GM18517 (cell line): ENCODE results near the gene TPP2.

ENCODE experiments used
- ATAC-seq: cut with Tn5 transposase; IDR thresholded peaks from one replicate; pipeline ENCODE4 v1.9.1; 2021; ENCODE audit warnings: mild to moderate bottlenecking, moderate library complexity; ENCODE audit not compliant: unreplicated experiment

The TPP2 gene

DNA sequence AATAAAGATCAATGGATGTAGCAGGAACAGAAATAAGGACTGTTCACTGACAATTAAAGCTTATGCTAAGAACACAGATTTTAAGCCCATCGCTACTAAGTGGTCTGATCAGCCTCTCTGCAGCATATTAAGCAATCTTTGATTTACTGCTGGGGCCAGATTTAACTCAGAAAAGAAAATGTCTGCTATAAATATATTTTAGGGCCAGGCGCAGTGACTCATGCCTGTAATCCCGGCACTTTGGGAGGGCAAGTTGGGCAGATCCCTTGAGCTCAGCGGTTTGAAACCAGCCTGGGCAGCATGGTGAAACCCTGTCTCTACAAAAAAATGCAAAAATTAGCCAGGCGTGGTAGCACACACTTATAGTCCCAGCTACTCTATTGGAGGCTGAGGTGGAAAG, 55.1 kb downstream of the TPP2 start:
- no peak for ATAC-seq

DNA sequence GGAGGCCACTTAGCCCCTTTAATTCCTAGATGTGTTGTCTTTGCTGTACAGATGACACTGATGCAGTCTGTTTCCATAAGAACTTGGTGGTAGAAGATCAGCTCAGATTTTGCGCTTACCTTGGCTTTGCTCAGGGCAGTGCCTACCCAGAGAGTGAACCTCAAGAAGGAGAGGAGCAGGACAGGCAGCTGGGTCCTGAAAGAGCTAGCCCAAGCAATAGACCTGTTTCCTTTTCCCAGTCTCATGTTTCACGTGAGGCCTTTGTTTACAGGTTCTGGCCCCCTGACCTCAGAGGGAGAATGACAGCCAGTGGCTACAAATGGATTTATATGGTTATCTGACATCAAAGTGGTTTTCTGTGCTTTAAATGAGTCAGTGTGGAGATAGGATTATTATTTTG, 58.0 kb downstream of the TPP2 start:
- no peak for ATAC-seq

DNA sequence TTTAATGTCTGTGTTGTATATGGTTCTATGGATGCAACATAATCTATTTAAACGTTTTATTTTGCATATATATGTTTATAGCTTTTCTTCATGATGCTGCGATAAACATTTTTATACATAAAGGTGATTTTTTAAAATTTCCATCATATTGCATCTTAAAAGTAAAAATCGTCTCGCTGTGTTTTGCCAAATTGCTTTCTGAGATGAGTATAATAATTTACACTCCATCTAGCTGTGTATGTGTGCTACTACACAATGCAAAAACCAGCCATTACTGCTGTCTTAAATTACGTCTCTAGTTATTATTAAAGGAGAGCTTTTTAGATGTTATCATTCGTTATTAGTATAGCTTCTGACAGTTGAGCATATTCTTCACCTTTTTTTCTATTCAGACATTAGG, 60.8 kb downstream of the TPP2 start:
- no peak for ATAC-seq

DNA sequence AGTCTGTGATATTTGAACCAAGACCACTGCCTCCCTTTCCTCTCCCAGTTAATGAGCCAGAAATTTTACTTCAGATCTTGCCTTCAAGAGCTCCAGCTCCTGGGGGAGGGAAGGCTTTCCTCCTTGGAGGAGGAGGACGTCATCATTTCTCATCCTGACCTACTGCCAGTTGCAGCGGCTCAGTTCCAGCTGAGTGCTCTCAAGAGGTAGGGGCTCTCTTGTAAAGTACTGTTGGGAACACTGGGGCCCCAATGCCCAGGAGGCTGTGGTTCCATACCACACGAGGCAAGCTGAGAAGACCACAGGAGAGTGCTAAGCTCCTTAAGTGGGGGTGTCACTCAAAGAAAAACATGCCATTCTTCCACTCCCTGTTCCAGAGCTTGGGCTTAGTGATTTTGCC, 61.9 kb downstream of the TPP2 start:
- no peak for ATAC-seq

DNA sequence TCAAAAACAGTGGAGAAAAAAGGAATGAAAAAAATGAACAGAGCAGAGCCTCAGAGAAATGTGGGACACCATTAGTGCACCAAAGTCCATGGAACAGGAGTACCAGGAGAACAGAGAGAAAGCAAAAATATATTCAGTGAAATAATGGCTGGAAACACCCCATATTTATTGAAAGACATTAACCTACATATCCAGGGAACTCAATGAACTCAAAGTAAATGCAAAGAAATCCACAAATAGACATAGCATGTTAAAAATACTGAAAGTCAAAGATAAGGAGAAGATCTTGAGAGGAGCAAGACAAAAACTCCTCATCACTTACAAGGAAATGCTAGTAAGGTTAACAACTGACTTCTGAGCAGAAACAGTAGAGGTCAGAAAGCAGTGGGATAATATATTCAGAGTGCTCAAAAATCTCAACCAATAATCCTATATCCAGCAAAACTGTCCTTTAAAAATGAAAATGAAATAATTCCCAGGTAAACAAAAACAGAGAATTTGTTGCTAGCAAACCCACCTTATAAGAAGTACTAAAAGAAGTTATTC, 62.5 kb downstream of the TPP2 start:
- no peak for ATAC-seq

DNA sequence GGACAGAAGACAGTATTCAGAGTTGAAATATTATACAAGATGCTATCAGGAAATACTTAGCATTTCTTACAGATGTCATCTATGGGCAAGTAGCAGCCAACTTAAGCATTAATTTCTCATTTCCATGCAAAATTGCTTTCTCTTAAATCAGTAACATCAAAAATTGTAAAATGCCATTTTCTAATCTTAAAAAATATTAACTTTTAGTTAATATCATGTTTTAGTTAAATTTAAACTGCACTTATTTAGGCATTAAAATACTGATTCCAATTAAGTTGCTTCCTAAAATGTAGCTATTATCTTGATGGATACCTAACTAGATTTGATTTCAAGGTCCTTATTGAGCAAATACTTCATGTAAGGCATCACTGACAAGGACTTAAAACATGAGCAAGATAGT, 70.2 kb downstream of the TPP2 start:
- ATAC-seq, result no peak

DNA sequence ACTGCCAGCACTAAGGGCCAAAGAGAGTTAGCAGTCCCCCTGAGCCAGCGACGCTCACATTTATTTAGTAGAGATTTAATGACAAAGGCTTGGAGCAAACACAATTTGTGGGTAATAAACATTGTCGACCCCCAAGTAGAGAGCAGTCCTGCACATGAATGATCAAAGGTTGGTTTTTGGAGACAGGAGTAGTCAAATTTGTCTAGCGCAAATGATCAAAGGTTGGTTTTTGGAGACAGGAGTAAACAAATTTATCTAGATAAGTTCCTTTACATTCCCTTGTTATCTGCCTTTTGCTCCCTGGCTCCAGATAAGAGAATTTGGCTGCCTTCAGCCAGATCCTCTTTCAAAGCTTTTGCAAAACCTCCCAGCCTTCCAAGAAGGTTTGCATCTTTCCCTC, 71.1 kb downstream of the TPP2 start:
- ATAC-seq, result no peak

DNA sequence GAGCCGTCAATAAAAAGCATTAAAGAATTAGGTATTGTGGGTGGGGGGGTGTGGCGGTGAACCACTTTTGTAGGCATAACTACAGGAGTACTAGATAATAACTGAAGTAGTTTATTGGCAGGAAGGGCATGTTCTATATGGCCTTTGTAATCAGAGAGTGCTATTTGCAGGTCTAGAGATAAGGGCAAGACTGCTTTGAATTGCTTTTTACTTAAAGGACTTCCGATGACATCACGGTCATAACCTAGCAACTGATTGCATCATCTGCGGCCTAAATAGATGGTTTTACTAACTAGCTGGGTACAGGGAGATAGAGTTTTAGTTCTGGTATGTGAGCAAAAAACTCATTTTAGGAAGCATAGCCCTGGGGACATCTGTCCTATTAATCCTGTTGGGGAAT, 73.3 kb downstream of the TPP2 start:
- ATAC-seq, result no peak

DNA sequence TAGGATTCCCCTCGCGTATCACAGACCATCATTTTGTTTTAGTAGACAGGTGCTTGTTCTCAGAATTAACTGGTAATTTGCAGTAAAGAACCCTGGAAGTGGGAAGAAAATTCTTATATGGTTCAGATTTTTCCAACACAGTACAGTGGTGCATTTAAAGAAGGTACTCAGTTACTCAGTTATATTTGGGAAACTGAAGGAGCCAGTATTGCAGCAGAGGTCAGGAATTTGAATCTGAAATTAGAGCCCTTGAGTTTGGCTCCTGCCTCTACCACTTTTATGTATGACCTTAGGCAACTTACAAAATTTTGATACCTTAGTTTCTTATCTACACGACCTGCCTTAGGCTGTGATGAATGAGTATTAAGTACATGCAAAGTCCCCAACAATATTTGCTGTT, 78.3 kb downstream of the TPP2 start:
- ATAC-seq, result no peak

DNA sequence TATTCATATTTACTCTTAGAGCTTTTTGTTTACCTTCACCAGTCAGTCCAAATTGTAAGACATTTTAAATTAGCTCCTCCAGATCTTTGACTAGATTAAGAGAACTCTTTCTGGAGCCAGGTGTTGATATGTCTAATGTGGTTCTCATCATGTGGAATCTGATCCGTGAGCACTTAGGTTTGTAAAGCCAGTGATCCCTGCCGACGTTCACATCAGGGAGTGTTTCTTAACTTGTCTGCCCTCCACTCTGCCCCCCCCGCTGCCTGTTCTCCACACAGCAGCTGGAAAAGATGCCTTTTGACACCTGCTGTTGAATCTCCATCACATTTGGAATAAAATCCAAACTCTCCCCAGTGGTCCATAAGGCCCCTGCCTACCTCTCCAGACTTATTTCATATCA, 80.3 kb downstream of the TPP2 start:
- no peak for ATAC-seq

DNA sequence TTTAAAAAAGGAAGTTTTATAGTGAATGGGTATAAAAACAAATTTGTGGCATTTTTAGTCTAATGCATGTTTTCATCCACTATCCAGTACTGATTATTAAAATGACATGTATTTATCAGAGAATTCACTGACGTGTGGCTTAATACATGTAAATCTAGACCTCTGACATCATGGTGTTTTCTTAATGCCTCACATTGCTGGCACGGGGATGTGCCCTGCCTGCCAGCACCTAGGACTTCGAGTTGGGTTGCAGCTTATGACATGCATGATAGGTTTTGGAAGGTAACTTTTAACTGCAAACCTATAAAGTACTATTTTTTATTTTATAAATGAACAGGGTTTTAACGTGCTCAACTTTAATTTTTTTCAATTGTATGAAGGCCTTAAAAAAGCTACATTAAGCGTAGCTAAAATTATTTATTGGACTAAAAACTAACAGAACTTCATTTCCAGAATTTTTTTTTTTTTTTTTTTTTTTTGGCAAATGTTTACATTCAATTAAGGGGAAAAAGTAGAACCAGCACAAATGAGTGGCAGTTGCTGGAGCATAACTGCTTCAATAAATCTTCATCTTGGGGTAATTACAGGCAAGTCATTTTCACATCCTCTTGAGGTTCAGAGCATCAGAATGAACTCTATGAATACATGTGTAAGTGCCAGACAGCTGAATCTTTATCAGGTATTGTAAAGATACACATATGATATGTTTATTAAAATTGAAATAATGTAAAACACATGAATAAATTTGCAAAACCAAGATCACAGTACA, 81.7 kb downstream of the TPP2 start:
- no peak for ATAC-seq

DNA sequence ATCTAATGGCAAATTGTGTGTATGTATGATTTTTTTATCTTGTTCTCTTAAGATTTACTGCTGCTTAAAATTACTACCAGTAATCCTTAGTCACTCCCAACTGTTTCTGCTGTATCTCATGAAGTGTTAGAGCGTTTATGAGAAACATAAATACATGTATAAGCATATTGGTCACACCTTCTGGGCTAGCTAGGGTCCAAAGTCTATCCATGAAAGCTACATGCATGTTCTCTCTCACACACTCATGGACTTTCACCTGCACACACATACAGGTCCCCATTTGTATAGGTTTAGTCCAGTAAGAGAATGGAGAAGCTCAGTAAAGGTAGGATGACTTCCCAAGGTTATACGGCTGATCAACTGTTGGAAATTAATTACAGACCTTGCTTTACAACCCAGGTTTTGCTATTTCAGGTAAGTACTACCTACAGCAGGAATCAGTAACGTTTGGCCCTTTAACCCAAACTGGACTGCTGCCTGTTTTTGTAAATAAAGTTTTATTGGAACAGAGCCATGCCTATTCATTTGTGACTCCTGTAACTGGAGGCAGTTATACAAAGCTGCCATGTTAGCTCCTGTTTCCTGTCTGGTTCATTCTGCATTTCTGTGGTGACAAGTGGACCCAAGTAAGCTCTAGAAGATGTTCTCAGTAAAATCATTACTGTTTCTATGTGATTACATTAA, 82.8 kb downstream of the TPP2 start:
- ATAC-seq, result no peak

DNA sequence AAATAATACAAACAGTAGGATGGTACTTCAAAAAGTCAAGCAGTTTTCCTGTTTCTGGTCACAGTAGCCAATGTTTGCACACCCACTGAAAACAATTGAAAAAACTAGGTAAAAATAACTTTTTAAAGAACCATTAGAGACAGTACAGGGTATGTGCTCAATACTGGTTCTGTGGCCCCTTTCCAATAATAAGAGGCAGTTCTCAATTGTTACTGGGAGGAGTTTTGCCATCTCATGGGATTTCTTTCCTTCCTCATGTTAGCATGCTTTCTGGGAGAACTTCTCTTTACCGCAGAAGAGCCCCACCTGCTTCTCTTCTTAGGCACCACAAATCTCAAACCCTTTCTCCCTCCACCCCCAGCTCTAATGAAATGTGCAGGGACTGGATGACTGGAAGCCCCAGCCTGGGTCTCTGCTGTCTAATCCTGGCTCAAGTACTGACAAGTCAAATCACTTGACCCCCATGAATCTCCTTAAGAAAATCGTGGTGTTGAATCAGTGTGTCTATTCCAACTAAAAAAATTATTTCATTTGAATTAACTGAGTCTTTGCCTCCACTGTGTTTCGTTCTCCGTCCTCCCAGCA, 83.4 kb downstream of the TPP2 start:
- ATAC-seq, result no peak

DNA sequence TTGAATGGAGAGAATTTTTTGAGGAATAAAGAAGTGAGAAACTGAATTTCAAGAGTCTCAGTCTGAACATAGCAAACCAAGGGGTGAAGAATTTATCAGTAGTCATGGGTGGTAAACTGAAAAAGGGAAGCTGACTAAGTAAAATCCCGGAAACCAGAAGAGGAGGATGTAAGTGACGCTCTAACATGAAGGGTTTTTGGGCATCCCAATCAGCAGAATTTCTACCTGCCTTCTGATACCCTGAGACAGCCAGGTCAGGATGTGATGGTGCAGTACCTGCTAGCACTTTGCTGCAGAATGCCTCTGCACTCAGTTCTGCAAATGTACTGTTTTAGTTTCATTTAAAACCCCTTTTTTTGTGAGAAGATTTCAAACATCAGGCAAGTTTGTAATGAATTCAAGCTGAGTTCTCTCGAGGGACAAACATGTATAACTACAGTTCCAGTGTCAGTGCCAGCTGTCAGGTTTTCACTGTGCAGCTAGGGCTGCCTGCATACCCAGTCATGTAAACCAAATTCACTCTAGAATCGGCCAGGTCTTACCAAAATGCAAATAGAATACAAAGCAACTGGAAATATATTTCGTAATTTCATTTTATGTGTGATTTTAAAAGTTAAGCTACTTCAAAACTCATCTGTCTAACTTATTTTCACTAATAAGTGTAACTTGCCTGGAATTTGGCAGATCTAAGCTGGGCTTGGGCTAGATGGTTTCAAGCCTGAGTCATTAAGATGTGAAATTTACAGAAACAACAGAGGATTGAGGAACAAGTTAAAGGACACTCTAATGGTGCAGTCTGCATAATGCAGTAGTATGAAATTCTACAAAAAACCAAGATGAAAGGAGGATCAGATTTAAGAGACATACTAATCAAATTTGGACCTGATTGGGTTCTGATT, 84.3 kb downstream of the TPP2 start:
- ATAC-seq, result no peak

DNA sequence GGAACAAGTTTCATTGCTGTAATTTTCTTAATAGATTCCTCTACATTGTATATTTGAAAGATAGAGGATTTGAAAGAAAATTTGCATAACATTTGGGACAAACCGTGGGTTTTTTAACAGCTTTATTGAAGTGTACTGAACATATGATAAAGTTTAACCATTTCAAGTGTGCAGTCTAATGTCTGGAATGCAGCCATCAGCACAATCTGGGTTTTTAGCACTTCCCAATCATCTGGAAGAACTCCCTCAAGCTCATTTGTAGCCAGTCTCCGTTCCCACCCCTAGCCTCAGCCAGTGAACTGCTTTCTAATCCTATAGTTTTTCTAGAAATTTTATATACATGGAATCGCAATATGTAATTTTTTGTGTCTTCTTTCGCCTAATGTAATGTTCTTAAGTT, 85.4 kb downstream of the TPP2 start:
- ATAC-seq, result no peak

DNA sequence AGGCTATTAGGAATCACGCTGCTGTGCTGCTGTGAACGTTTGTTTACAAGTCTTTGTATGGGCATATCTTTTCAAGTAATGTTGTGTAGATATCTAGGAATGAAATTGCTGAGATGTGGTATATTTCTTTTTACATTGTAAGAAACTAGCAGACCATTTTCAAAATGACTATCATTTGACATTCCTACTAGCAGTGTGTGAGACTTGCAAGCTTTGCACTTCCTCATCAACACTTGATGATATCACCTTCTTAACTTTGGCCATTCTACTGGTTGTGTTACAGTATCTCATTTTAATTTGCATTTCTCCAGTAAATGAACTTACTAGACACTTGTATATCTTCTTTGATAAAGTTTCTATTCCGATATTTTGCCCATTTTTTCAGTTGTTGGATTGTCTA, 85.9 kb downstream of the TPP2 start:
- no peak for ATAC-seq

DNA sequence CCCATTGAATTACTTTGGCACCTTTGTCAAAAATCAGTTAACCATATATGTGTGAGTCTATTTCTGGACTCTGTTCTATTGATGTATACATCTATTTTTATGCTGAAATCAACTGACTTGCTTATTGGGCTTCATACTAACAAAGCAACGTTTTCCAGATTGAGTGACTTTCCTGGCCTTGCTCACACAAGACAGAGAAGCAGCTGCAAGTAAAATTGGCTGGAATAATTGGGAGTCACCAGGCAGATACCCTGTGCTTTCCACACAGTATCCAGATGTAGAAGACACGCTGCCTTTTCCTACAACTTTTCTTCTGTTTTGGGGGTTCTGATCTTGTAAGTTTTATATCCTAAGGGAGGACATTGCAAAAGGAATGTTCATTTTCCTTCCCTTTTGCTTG, 86.9 kb downstream of the TPP2 start:
- ATAC-seq, result no peak

DNA sequence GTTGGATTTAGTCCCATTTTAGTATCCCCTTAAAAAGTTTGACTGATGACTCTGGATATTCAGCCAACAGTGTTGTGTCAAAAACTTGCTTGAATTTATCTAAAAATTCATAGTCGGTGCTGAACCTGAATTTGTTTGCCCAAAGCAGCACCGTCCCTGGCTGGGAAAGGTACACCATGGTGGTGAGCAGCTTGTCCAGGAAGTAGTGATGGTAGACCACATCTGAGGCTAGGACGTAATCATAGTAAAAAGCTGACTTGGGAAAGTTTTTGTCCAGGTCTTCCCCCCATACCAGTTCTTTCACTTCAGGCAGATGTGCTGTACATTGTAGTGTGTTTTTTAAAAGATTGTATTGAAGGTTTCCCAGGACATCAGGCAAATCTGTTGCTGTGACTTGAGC, 89.2 kb downstream of the TPP2 start:
- ATAC-seq, result no peak

DNA sequence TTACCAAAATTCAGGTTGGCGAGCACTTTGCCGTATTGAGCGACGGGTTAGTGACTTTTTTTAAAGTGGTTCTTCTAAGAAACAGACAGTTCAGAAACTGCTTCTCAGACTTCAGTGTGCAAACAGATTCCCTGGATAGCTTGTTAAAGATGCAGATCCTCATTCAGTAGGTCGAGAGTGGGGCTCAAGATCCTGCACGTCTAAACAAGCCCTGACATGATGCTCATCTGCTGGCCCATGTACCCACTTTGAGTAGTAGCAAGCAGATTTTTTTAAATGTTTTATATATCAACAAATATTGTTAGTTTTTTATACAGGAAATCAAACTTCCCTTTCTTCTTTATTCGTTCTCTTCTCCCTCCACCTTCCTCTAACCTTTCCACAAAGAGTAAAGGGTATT, 90.7 kb downstream of the TPP2 start:
- ATAC-seq, result no peak

DNA sequence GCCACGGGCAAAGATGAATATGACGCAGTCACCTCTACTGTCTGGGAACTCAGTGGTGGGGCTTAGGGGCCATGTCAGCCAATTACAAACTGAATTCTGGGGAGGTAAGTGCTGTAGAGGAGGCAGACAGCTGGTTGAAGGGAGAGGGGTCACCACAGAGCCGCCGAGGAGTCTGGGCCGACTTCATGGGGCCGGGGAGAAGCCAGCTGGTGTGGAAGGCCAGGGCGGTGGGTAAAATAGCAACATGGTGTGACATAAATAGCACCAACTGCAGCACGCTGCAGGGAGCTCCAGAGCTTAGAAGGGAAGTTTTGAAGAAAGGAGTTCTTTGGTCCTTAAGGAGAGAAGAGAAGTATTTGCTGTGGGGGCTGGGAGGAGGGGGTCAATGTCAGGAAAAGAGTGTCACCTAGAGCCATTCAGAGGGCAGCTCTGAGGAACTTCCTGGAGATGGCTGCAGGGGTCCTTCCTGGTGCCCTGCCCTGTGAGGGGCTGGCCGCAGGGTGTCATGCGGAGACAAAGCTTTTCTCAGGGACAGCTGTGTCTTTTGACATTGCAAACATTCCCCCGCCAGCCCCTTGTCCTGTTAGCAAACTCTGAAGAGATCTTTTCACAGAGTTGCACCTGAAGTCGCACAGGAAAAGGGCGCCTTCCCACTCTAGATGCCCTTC, 91.7 kb downstream of the TPP2 start:
- ATAC-seq, result no peak

DNA sequence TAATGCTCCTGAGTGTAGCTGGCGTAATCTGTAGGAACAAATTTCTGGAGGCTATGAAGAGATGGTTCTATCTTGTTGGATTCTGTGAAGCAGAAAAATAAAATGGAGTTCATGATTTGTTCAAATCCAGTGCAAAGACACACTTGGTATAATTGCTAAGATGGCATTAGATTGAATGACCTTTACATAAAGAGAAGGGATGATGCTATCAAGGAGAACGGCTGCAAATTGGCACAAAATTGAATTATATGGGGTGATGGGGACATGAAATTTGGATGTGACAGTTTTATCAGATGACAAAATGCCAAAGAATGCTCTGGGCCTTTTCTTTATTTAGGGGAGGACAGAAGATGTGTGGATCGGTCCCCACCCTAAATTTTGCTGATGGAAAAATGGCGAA, 94.1 kb downstream of the TPP2 start:
- no peak for ATAC-seq
